Liver (tissue), 9 donors: Measurements from ENCODE around the gene LENEP. TPM values are rescaled to one million over a fixed set of nuclear protein-coding genes. Genes with fewer than 3 reads are reported as not detected.

Source experiments
- DNase-seq: peaks from one replicate; pipeline ENCODE4 v3.0.0-alpha.2; 2017; ENCODE audit warnings: low spot score
- H3K27ac ChIP-seq, 2 donors: one replicate each; pipeline ENCODE4 v1.7.0; 2013; ENCODE audit warnings: inconsistent platforms in 2 of 2, low read length in 2 of 2, control low read depth in 1 of 2, low read depth in 1 of 2, mild to moderate bottlenecking in 1 of 2
- H3K27me3 ChIP-seq, 4 donors: one replicate each; pipeline versions ENCODE4 v1.6.1 to v1.7.0; 2013; ENCODE audit warnings: low read length in 3 of 4, inconsistent platforms in 1 of 4, mild to moderate bottlenecking in 1 of 4, moderate library complexity in 1 of 4; ENCODE audit not compliant: control insufficient read depth in 4 of 4, insufficient read depth in 4 of 4
- H3K36me3 ChIP-seq, 4 donors: one replicate each; pipeline versions ENCODE4 v1.6.1 to v1.7.0; 2013; ENCODE audit warnings: low read length in 3 of 4, mild to moderate bottlenecking in 3 of 4, low read depth in 1 of 4, moderate library complexity in 1 of 4; ENCODE audit not compliant: control insufficient read depth in 4 of 4, insufficient read depth in 3 of 4
- H3K4me1 ChIP-seq, 4 donors: one replicate each; pipeline versions ENCODE4 v1.6.1 to v1.7.0; 2013; ENCODE audit warnings: low read length in 3 of 4, mild to moderate bottlenecking in 3 of 4, moderate library complexity in 1 of 4; ENCODE audit not compliant: control insufficient read depth in 4 of 4, insufficient read depth in 4 of 4
- H3K4me3 ChIP-seq, 3 donors: one replicate each; pipeline versions ENCODE4 v1.6.1 to v1.7.0; 2013; ENCODE audit warnings: low read length in 3 of 3, control low read depth in 1 of 3, low read depth in 1 of 3, mild to moderate bottlenecking in 1 of 3
- H3K9ac ChIP-seq, 2 donors: one replicate each; pipeline ENCODE4 v1.7.0; 2013; ENCODE audit warnings: low read length in 2 of 2, mild to moderate bottlenecking in 2 of 2, moderate library complexity in 2 of 2, control low read depth in 1 of 2, low read depth in 1 of 2
- H3K9me3 ChIP-seq, 4 donors: one replicate each; pipeline versions ENCODE4 v1.6.1 to v1.7.0; 2013; ENCODE audit warnings: low read length in 3 of 4; ENCODE audit not compliant: control insufficient read depth in 4 of 4
- EGR1 ChIP-seq, 2 donors: IDR thresholded peaks; 2 replicates each; pipeline ENCODE4 v1.6.1; 2016 to 2018; ENCODE audit warnings: antibody characterized with exemption in 2 of 2, low read depth in 2 of 2
- FOXA1 ChIP-seq: IDR thresholded peaks from 2 replicates; pipeline ENCODE4 v1.6.1; 2016; ENCODE audit warnings: antibody characterized with exemption
- GABPA ChIP-seq, 2 donors: IDR thresholded peaks in 1 of 2; conservative IDR thresholded peaks in 1 of 2; 2 replicates each; pipeline ENCODE4 v1.6.1; 2016; ENCODE audit warnings: antibody characterized with exemption in 2 of 2, mild to moderate bottlenecking in 1 of 2, moderate library complexity in 1 of 2
- HNF4G ChIP-seq: IDR thresholded peaks from 2 replicates; pipeline ENCODE4 v1.6.1; 2016; ENCODE audit warnings: antibody characterized with exemption
- RAD21 ChIP-seq, 2 donors: IDR thresholded peaks; 2 replicates each; pipeline ENCODE4 v1.6.1; 2016; ENCODE audit warnings: antibody characterized with exemption in 2 of 2, mild to moderate bottlenecking in 2 of 2
- RXRA ChIP-seq, 2 donors: IDR thresholded peaks; 2 replicates each; pipeline ENCODE4 v1.6.1; 2017 to 2018; ENCODE audit warnings: antibody characterized with exemption in 2 of 2, mild to moderate bottlenecking in 1 of 2
- SP1 ChIP-seq: IDR thresholded peaks from 2 replicates; pipeline ENCODE4 v1.6.1; 2018; ENCODE audit warnings: antibody characterized with exemption, mild to moderate bottlenecking
- YY1 ChIP-seq: IDR thresholded peaks from 2 replicates; pipeline ENCODE4 v1.6.1; 2016; ENCODE audit warnings: antibody characterized with exemption, mild to moderate bottlenecking
- WGBS: extraction: QIAGEN DNeasy Blood & Tissue Kit; methylation state at CpG from one replicate; pipeline ENCODE4 v1.1.7; 2013; 5-methylcytosine and 5-hydroxymethylcytosine counted together
- polyA plus RNA-seq, 2 donors: library from polyadenylated mRNA; stranded (reverse) in 1 of 2; unstranded in 1 of 2; fragments of 200-250 nt in 1 of 2; fragments of >200 nt in 1 of 2; fragmentation: Nextera tagmentation in 1 of 2; extraction: Ambion mirVana in 1 of 2; gene quantifications; one replicate each; pipeline versions ENCODE4 v1.2.1 to v1.2.3, GENCODE V29; 2013 to 2015
- total RNA-seq, 2 donors: library from RNA; depleted of rRNA; stranded (reverse); fragments of >200 nt; gene quantifications; one replicate each; pipeline ENCODE4 v1.2.3, GENCODE V29; 2014
- TF ChIP-seq, protein P1 (sequence below): fragments of 150-350 bp; IDR thresholded peaks from 2 replicates; pipeline ENCODE4 v1.5.1; 2017; ENCODE audit warnings: improper control_type of control experiment, low read depth, low read length; ENCODE audit not compliant: missing input control
- TF ChIP-seq, protein P2 (sequence below): IDR thresholded peaks from 2 replicates; pipeline ENCODE4 v1.6.1; 2016; ENCODE audit warnings: antibody characterized with exemption
- TF ChIP-seq, protein P3 (sequence below): IDR thresholded peaks from 2 replicates; pipeline ENCODE4 v1.6.1; 2016; ENCODE audit warnings: antibody characterized with exemption
- TF ChIP-seq, protein P4 (sequence below): IDR thresholded peaks from 2 replicates; pipeline ENCODE4 v1.6.1; 2016; ENCODE audit warnings: antibody characterized with exemption, mild to moderate bottlenecking
- donor health status: healthy.
- donor health status: healthy.
- donor health status: healthy.
- donor health status: healthy.
- donor health status: healthy.

Gene LENEP
- total and polyA plus RNA-seq, 4 donors = 0.42 TPM; not detected in 3

DNA sequence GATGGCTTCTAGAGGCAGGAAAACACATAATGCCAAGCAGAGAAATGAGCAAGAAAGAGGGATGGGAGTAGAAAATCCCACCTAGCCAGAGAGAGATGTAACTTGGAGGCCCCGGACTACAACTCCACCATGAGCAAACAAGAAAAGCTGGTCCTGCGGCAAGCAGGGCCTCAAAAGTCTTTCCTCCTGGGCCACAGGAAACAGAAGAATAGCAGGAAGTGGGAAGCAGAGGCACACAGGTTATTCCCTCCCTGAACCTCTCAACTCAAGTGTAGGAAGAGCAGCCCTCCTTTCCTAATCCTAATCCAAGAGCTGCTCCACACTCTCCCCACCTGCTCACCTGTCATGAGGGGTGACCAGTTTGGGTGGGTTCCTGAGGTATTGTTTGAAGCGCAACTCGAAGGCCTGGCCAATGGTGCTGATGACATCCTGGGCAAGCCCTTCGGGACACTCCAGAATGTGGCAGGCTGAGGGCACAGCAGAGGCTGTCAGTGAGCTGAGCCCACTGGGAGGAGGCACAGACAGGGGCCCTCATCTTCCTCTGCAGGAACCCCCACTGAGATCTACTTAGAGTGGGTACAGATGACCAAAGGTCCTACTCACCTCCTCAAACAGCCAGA, 25.9 kb upstream of the LENEP start (continued):
- TF ChIP-seq FOXA1 (no peak), HNF4G (no peak), EGR1 (IDR thresholded peaks at IDR 0.05; ENCODE audit: low read depth in 2 of 2) (no peak)
- TF ChIP-seq, protein P1, sequence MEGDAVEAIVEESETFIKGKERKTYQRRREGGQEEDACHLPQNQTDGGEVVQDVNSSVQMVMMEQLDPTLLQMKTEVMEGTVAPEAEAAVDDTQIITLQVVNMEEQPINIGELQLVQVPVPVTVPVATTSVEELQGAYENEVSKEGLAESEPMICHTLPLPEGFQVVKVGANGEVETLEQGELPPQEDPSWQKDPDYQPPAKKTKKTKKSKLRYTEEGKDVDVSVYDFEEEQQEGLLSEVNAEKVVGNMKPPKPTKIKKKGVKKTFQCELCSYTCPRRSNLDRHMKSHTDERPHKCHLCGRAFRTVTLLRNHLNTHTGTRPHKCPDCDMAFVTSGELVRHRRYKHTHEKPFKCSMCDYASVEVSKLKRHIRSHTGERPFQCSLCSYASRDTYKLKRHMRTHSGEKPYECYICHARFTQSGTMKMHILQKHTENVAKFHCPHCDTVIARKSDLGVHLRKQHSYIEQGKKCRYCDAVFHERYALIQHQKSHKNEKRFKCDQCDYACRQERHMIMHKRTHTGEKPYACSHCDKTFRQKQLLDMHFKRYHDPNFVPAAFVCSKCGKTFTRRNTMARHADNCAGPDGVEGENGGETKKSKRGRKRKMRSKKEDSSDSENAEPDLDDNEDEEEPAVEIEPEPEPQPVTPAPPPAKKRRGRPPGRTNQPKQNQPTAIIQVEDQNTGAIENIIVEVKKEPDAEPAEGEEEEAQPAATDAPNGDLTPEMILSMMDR = no peak

DNA sequence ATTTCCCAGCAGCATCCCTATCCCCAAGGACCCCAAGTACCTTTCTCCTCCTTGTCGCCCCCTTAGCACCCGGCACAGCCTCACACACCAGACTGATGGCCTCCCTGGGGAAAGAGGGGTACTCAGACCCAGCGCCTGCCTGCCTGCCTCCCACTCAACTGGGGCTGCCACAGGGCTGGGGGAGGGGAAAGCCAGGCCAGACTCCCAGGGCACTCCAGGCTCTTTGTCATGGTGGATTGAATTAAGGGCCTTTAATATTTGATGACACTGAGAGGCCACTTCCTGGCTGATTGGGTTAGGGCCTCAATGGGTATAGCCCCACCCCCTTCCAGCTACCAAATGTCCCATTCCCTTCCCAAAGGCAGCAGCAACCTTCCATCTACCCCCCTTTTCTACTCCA, 24.7 kb upstream of the LENEP start:
- 95% methylated on average over 3 of the region's 3 CpGs for WGBS
- Histone ChIP-seq H3K9me3 (no peaks in the 10 kb centered on the region), H3K27ac (peak overlapping the region; percentile 89 to 99), H3K27me3 (no peaks in the 10 kb centered on the region), H3K9ac (no peak overlapping the region), H3K4me1 (peaks cover 13 to 48% (median 26%) of the 10 kb centered on the region in 4 donors), H3K36me3 (peaks cover 7 to 43% (median 32%) of the 10 kb centered on the region in 4 donors), H3K4me3 (no peak overlapping the region)
- DNase-seq = no peak
- no peak for TF ChIP-seq SP1
- TF ChIP-seq YY1 = no peak
- no peak for TF ChIP-seq RAD21 (IDR thresholded peaks at IDR 0.05)
- TF ChIP-seq, protein P2, sequence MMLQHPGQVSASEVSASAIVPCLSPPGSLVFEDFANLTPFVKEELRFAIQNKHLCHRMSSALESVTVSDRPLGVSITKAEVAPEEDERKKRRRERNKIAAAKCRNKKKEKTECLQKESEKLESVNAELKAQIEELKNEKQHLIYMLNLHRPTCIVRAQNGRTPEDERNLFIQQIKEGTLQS = no peak
- TF ChIP-seq FOXA1 = no peak
- no peak for TF ChIP-seq RXRA (IDR thresholded peaks at IDR 0.05)
- TF ChIP-seq EGR1 (IDR thresholded peaks at IDR 0.05; ENCODE audit: low read depth in 2 of 2) = no peak
- TF ChIP-seq, protein P1 = no peak
- TF ChIP-seq, protein P3, sequence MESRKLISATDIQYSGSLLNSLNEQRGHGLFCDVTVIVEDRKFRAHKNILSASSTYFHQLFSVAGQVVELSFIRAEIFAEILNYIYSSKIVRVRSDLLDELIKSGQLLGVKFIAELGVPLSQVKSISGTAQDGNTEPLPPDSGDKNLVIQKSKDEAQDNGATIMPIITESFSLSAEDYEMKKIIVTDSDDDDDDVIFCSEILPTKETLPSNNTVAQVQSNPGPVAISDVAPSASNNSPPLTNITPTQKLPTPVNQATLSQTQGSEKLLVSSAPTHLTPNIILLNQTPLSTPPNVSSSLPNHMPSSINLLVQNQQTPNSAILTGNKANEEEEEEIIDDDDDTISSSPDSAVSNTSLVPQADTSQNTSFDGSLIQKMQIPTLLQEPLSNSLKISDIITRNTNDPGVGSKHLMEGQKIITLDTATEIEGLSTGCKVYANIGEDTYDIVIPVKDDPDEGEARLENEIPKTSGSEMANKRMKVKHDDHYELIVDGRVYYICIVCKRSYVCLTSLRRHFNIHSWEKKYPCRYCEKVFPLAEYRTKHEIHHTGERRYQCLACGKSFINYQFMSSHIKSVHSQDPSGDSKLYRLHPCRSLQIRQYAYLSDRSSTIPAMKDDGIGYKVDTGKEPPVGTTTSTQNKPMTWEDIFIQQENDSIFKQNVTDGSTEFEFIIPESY = no peak
- no peak for TF ChIP-seq HNF4G
- no peak for TF ChIP-seq GABPA (IDR thresholded peaks at IDR 0.05 in 1 of 2, conservative IDR thresholded peaks at IDR 0.05 in 1 of 2)
- TF ChIP-seq, protein P4, sequence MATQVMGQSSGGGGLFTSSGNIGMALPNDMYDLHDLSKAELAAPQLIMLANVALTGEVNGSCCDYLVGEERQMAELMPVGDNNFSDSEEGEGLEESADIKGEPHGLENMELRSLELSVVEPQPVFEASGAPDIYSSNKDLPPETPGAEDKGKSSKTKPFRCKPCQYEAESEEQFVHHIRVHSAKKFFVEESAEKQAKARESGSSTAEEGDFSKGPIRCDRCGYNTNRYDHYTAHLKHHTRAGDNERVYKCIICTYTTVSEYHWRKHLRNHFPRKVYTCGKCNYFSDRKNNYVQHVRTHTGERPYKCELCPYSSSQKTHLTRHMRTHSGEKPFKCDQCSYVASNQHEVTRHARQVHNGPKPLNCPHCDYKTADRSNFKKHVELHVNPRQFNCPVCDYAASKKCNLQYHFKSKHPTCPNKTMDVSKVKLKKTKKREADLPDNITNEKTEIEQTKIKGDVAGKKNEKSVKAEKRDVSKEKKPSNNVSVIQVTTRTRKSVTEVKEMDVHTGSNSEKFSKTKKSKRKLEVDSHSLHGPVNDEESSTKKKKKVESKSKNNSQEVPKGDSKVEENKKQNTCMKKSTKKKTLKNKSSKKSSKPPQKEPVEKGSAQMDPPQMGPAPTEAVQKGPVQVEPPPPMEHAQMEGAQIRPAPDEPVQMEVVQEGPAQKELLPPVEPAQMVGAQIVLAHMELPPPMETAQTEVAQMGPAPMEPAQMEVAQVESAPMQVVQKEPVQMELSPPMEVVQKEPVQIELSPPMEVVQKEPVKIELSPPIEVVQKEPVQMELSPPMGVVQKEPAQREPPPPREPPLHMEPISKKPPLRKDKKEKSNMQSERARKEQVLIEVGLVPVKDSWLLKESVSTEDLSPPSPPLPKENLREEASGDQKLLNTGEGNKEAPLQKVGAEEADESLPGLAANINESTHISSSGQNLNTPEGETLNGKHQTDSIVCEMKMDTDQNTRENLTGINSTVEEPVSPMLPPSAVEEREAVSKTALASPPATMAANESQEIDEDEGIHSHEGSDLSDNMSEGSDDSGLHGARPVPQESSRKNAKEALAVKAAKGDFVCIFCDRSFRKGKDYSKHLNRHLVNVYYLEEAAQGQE = no peak
